PC-9 (cell line): ENCODE measurements around the gene DLGAP3. TPM values are rescaled to one million over a fixed set of nuclear protein-coding genes. Genes with fewer than 3 reads are reported as not detected.

Experiments used
- BruUV-seq: library from RNA; stranded (reverse); fragments of 400-500 nt; replicated peaks from 2 replicates; lab custom pipeline; 2021; lab: Mats Ljungman, UMichigan
- CTCF ChIA-PET: fragments of 300-600 bp; sonication (Branson Sonifier 250); formaldehyde crosslinking; loops from one replicate; lab custom pipeline; 2022; ENCODE audit warnings: antibody characterized with exemption; lab: Charles Lee
- POLR2A ChIA-PET: fragments of 300-600 bp; sonication (Branson Sonifier 250); formaldehyde crosslinking; loops from one replicate; lab custom pipeline; 2022; ENCODE audit warnings: antibody characterized with exemption; ENCODE audit not compliant: unreplicated experiment; lab: Charles Lee
- DNase-seq, 2 experiments: peaks; one replicate each; pipeline versions ENCODE4 v3.0.0 to v3.0.0-alpha.2; 2015 to 2022; ENCODE audit warnings: mixed read lengths in 1 of 2
- H2AFZ ChIP-seq: fragments of 200-600 bp; sonication (generic); 2 replicates; pipeline ENCODE4 v1.8.1; 2017; ENCODE audit warnings: antibody characterized with exemption
- H3F3A ChIP-seq: fragments of 200-600 bp; sonication (generic); 2 replicates; pipeline ENCODE4 v1.8.1; 2017; ENCODE audit warnings: antibody characterized with exemption, mild to moderate bottlenecking, low read depth; ENCODE audit not compliant: insufficient read depth
- H3K27ac ChIP-seq: fragments of 200-600 bp; sonication (generic); 2 replicates; pipeline ENCODE4 v1.6.1; 2016; ENCODE audit warnings: mixed run types
- H3K27me3 ChIP-seq: fragments of 200-600 bp; sonication (generic); 2 replicates; pipeline ENCODE4 v1.6.1; 2016; ENCODE audit warnings: low read depth, mixed run types; ENCODE audit not compliant: insufficient read depth
- H3K36me3 ChIP-seq: fragments of 200-600 bp; sonication (generic); 2 replicates; pipeline ENCODE4 v1.6.1; 2016; ENCODE audit warnings: low read depth, mixed run types
- H3K4me1 ChIP-seq: fragments of 200-600 bp; sonication (generic); replicated peaks from 2 replicates; pipeline ENCODE4 v1.6.1; 2016; ENCODE audit warnings: mixed run types; ENCODE audit not compliant: insufficient read depth
- H3K4me2 ChIP-seq: fragments of 200-600 bp; sonication (generic); 2 replicates; pipeline ENCODE4 v1.6.1; 2017; ENCODE audit warnings: mixed run types
- H3K4me3 ChIP-seq: fragments of 200-600 bp; sonication (generic); 2 replicates; pipeline ENCODE4 v1.6.1; 2016; ENCODE audit warnings: mixed run types
- H3K79me2 ChIP-seq: fragments of 200-600 bp; sonication (generic); 2 replicates; pipeline ENCODE4 v1.6.1; 2017; ENCODE audit warnings: low read depth, mixed run types
- H3K9me2 ChIP-seq: fragments of 200-600 bp; sonication (generic); 2 replicates; pipeline ENCODE4 v1.8.1; 2017; ENCODE audit warnings: mild to moderate bottlenecking; ENCODE audit not compliant: insufficient read depth
- H3K9me3 ChIP-seq: fragments of 200-600 bp; sonication (generic); 2 replicates; pipeline ENCODE4 v1.8.1; 2016; ENCODE audit warnings: low read depth; ENCODE audit not compliant: insufficient read depth
- H4K20me1 ChIP-seq: fragments of 200-600 bp; sonication (generic); 2 replicates; pipeline ENCODE4 v1.8.1; 2017; ENCODE audit not compliant: insufficient read depth
- CTCF ChIP-seq: fragments of 200-600 bp; sonication (generic); conservative IDR thresholded peaks from 2 replicates; pipeline ENCODE4 v1.6.1; 2017; ENCODE audit warnings: mixed run types, antibody characterized with exemption, mild to moderate bottlenecking, moderate library complexity
- EZH2 ChIP-seq: fragments of 200-600 bp; sonication (generic); IDR thresholded peaks from 2 replicates; pipeline ENCODE4 v1.8.0; 2017; ENCODE audit warnings: antibody characterized with exemption, low read depth
- intact Hi-C: fragments of 100-400 bp; cut with micrococcal nuclease; formaldehyde crosslinking; loops from one replicate; pipeline ENCODE4 v1.10.0; 2022; ENCODE audit not compliant: unreplicated experiment
- total RNA-seq: library from RNA; stranded (reverse); gene quantifications from 2 replicates; pipeline ENCODE4 v1.2.3, GENCODE V29; 2021

The DLGAP3 gene
- total RNA-seq, 1 experiment from 2014 or later: not detected

GRCh38 chr1:34898330-34898761 lies 31.1 kb downstream of the DLGAP3 start:
- CTCF ChIA-PET: interaction anchor here (0.6 kb wide), 1 partner anchor 195 kb away, joined by 7 read pairs; no protein-coding TSS in a partner anchor
- no peaks in the 10 kb centered on the region for H3K36me3 ChIP-seq
- no peaks in the 10 kb centered on the region for H3K4me1 ChIP-seq
- no peak for DNase-seq
- H3K4me2 ChIP-seq: no peak overlapping the region
- intact Hi-C loops: no loop called here
- peaks cover 73% of the 10 kb centered on the region for H3K27me3 ChIP-seq
- H3K4me3 ChIP-seq: no peak overlapping the region
- POLR2A ChIA-PET: no interaction called here
- no peaks in the 10 kb centered on the region for H4K20me1 ChIP-seq
- no peaks in the 10 kb centered on the region for H3F3A ChIP-seq
- H2AFZ ChIP-seq: no peak overlapping the region
- no peaks in the 10 kb centered on the region for H3K9me3 ChIP-seq
- no peaks in the 10 kb centered on the region for H3K79me2 ChIP-seq
- TF ChIP-seq CTCF (no peak), EZH2 (no peak)
- no peak overlapping the region for H3K27ac ChIP-seq
- no TSS peak for BruUV-seq
- H3K9me2 ChIP-seq: no peaks in the 10 kb centered on the region

- ChIA-PET POLR2A (interaction anchor here (0.6 kb wide), 1 partner anchor 43 kb away, joined by 6 read pairs; no protein-coding TSS in a partner anchor), CTCF (interaction anchor here (0.6 kb wide), 1 partner anchor 101 kb away, joined by 3 read pairs; no protein-coding TSS in a partner anchor)
- Histone ChIP-seq H3F3A (no peaks in the 10 kb centered on the region), H3K4me2 (no peak overlapping the region), H3K79me2 (no peaks in the 10 kb centered on the region), H3K27ac (no peak overlapping the region), H3K4me3 (no peak overlapping the region), H3K36me3 (no peaks in the 10 kb centered on the region), H3K27me3 (peaks cover 56% of the 10 kb centered on the region), H2AFZ (no peak overlapping the region), H3K4me1 (no peaks in the 10 kb centered on the region), H3K9me3 (no peaks in the 10 kb centered on the region), H3K9me2 (no peaks in the 10 kb centered on the region), H4K20me1 (no peaks in the 10 kb centered on the region)
- DNase-seq: no peak
- no TSS peak for BruUV-seq
- TF ChIP-seq EZH2 (no peak), CTCF (no peak)
- intact Hi-C loops: no loop called here
These were observed 32.8 kb downstream of the DLGAP3 start for GRCh38 chr1:34896612-34897011.

- H3K4me2 ChIP-seq: no peak overlapping the region
- no peak overlapping the region for H3K4me3 ChIP-seq
- no peaks in the 10 kb centered on the region for H3K9me3 ChIP-seq
- no peaks in the 10 kb centered on the region for H4K20me1 ChIP-seq
- H3K79me2 ChIP-seq: no peaks in the 10 kb centered on the region
- POLR2A ChIA-PET: no interaction called here
- no peaks in the 10 kb centered on the region for H3K36me3 ChIP-seq
- no peak overlapping the region for H3K27ac ChIP-seq
- CTCF ChIA-PET: no interaction called here
- no peak for DNase-seq
- no peaks in the 10 kb centered on the region for H3K4me1 ChIP-seq
- H3F3A ChIP-seq: no peaks in the 10 kb centered on the region
- no peak overlapping the region for H2AFZ ChIP-seq
- no TSS peak for BruUV-seq
- TF ChIP-seq CTCF (no peak), EZH2 (no peak)
- intact Hi-C loops: no loop called here
- no peaks in the 10 kb centered on the region for H3K9me2 ChIP-seq
- peaks cover 46% of the 10 kb centered on the region for H3K27me3 ChIP-seq
These were observed 39.7 kb downstream of the DLGAP3 start for GRCh38 chr1:34889705-34890104.
